T1000 (cell line): ENCODE measurements around the gene PCDHGA7.
"Not testable (repeated sequence)": the region's sequence is repeated elsewhere in the genome, so short reads cannot be mapped to it uniquely, and the experiment has no call there.

ENCODE experiments used
- DNase-seq: peaks from one replicate; lab custom pipeline; 2025; ENCODE audit warnings: mixed read lengths; lab: John Stamatoyannopoulos, UW

The PCDHGA7 gene

GRCh38 chr5:141398608-141399007, 16.1 kb downstream of the PCDHGA7 start:
- DNase-seq = no peak

GRCh38 chr5:141399555-141400258, 17.2 kb downstream of the PCDHGA7 start:
- DNase-seq = no peak

GRCh38 chr5:141402553-141403243, 20.2 kb downstream of the PCDHGA7 start, which contains the start of gene PCDHGA9:
Gene PCDHGA9 (plus strand): TSS chr5:141402778. CDS start chr5:141402953, 175 bp downstream.
- DNase-seq = no peak

- DNase-seq = no peak
Measured at GRCh38 chr5:141403387-141403786, 20.8 kb downstream of the PCDHGA7 start.

GRCh38 chr5:141407790-141408505, 25.4 kb downstream of the PCDHGA7 start, which contains the start of gene PCDHGB6:
Gene PCDHGB6 (plus strand): TSS chr5:141408021. CDS start chr5:141408203, 182 bp downstream.
- not testable (repeated sequence) for DNase-seq

GRCh38 chr5:141409598-141410306, 27.2 kb downstream of the PCDHGA7 start:
- no peak for DNase-seq

GRCh38 chr5:141411575-141411974, 29.0 kb downstream of the PCDHGA7 start:
- no peak for DNase-seq

GRCh38 chr5:141412854-141413539, 30.5 kb downstream of the PCDHGA7 start, which contains the start of gene PCDHGA10:
Gene PCDHGA10 (plus strand): TSS chr5:141412987. CDS start chr5:141413176, 189 bp downstream.
- no peak for DNase-seq

- DNase-seq = no peak
Measured at GRCh38 chr5:141413540-141414069, 31.1 kb downstream of the PCDHGA7 start.

- DNase-seq = not testable (repeated sequence)
Measured at GRCh38 chr5:141414548-141415274, 32.2 kb downstream of the PCDHGA7 start.

GRCh38 chr5:141415275-141415618, 32.7 kb downstream of the PCDHGA7 start:
- not testable (repeated sequence) for DNase-seq

- DNase-seq = not testable (repeated sequence)
Measured at GRCh38 chr5:141417494-141418172, 35.1 kb downstream of the PCDHGA7 start, which contains the start of gene PCDHGB7. Gene PCDHGB7 (plus strand): TSS chr5:141417677. CDS start chr5:141417860, 183 bp downstream.

- DNase-seq = no peak
Measured at GRCh38 chr5:141419074-141419880, 36.7 kb downstream of the PCDHGA7 start.

- no peak for DNase-seq
Measured at GRCh38 chr5:141420855-141421488, 38.4 kb downstream of the PCDHGA7 start, which contains the start of gene PCDHGA11. Gene PCDHGA11 (plus strand): TSS chr5:141421051. CDS start chr5:141421228, 177 bp downstream.

GRCh38 chr5:141421489-141421855, 38.9 kb downstream of the PCDHGA7 start:
- DNase-seq = no peak

GRCh38 chr5:141422742-141423291, 40.3 kb downstream of the PCDHGA7 start:
- DNase-seq = no peak

- no peak for DNase-seq
Measured at GRCh38 chr5:141427783-141428426, 45.4 kb downstream of the PCDHGA7 start.
